Aorta (tissue), 5 donors: Measurements from ENCODE around the gene COL5A1. TPM values are rescaled to one million over a fixed set of nuclear protein-coding genes. Genes with fewer than 3 reads are reported as not detected.

ENCODE experiments used
- ATAC-seq: fragments of 200-7000 bp; cut with Tn5 transposase; one replicate; pipeline ENCODE4 v1.9.1; 2022; ENCODE audit warnings: moderate library complexity; ENCODE audit not compliant: low FRiP score
- DNase-seq, 2 donors: peaks; one replicate each; pipeline ENCODE4 v3.0.0-alpha.2; 2020
- H3K27ac ChIP-seq, 2 donors: one replicate each; pipeline ENCODE4 v1.5.1; 2013; ENCODE audit warnings: low read length in 2 of 2, mild to moderate bottlenecking in 2 of 2, moderate library complexity in 2 of 2, control low read depth in 1 of 2, inconsistent platforms in 1 of 2, low read depth in 1 of 2
- H3K27me3 ChIP-seq, 2 donors: one replicate each; pipeline ENCODE4 v1.6.1; 2013; ENCODE audit warnings: control low read depth in 1 of 2, low read length in 1 of 2, mild to moderate bottlenecking in 1 of 2, moderate library complexity in 1 of 2; ENCODE audit not compliant: insufficient read depth in 2 of 2, control insufficient read depth in 1 of 2
- H3K36me3 ChIP-seq, 2 donors: one replicate each; pipeline ENCODE4 v1.6.1; 2013; ENCODE audit warnings: control low read depth in 1 of 2, low read length in 1 of 2, mild to moderate bottlenecking in 1 of 2; ENCODE audit not compliant: insufficient read depth in 2 of 2, control insufficient read depth in 1 of 2
- H3K4me1 ChIP-seq, 2 donors: one replicate each; pipeline ENCODE4 v1.6.1; 2013; ENCODE audit warnings: low read length in 2 of 2, control low read depth in 1 of 2, mild to moderate bottlenecking in 1 of 2, moderate library complexity in 1 of 2; ENCODE audit not compliant: insufficient read depth in 2 of 2, control insufficient read depth in 1 of 2
- H3K4me3 ChIP-seq, 2 donors: one replicate each; pipeline ENCODE4 v1.5.1; 2013; ENCODE audit warnings: low read length in 2 of 2, control low read depth in 1 of 2, mild to moderate bottlenecking in 1 of 2
- H3K9me3 ChIP-seq: one replicate; pipeline ENCODE4 v1.6.1; 2013; ENCODE audit warnings: mild to moderate bottlenecking, low read length; ENCODE audit not compliant: control insufficient read depth
- WGBS, 2 donors: extraction: QIAGEN DNeasy Blood & Tissue Kit; methylation state at CpG; one replicate each; pipeline ENCODE4 v1.1.7; 2013; 5-methylcytosine and 5-hydroxymethylcytosine counted together
- intact Hi-C, 2 donors: fragments of 100-400 bp; cut with DNase I; formaldehyde crosslinking; loops; one replicate each; pipeline versions ENCODE4 v1.14.2 to v1.15.0; 2022
- polyA plus RNA-seq, 2 donors: library from polyadenylated mRNA; stranded (reverse); fragments of 200-250 nt; gene quantifications; one replicate each; pipeline ENCODE4 v1.2.3, GENCODE V29; 2013
- total RNA-seq, 2 donors: library from RNA; stranded (reverse); fragmentation: NEBNext Ultra II Directional; extraction: Animal tissue kit (Norgen Biotek cat#: 25700); gene quantifications; one replicate each; pipeline ENCODE4 v1.2.1, GENCODE V29; 2021
- donor health status: healthy with polysubstance abuse.
- donor health status: Bipolar disorder and iron deficiency.
- donor health status: DM: no; HTN: no; CAD: no.
- donor health status: DM: no; HTN: no; CAD: no.
- donor health status: DM: yes; HTN: yes; CAD: no.

Gene COL5A1
- total and polyA plus RNA-seq, 4 donors, result 18.7 to 159 (median 82.8) TPM

GRCh38 chr9:134867917-134868750 is 226.5 kb downstream of the COL5A1 start:
- no peak for ATAC-seq
- intact Hi-C loops, result no loop called here
- no peaks in the 10 kb centered on the region for H3K27me3 ChIP-seq
- H3K4me3 ChIP-seq, result no peak overlapping the region
- 90 to 95% methylated on average over 22 of the region's 22 CpGs for WGBS, 2 donors
- no peaks in the 10 kb centered on the region for H3K36me3 ChIP-seq
- H3K9me3 ChIP-seq, result no peaks in the 10 kb centered on the region
- DNase-seq, result peak in 1 of 2 donors; percentile 53
- H3K4me1 ChIP-seq, result no peaks in the 10 kb centered on the region
- no peak overlapping the region for H3K27ac ChIP-seq

DNA sequence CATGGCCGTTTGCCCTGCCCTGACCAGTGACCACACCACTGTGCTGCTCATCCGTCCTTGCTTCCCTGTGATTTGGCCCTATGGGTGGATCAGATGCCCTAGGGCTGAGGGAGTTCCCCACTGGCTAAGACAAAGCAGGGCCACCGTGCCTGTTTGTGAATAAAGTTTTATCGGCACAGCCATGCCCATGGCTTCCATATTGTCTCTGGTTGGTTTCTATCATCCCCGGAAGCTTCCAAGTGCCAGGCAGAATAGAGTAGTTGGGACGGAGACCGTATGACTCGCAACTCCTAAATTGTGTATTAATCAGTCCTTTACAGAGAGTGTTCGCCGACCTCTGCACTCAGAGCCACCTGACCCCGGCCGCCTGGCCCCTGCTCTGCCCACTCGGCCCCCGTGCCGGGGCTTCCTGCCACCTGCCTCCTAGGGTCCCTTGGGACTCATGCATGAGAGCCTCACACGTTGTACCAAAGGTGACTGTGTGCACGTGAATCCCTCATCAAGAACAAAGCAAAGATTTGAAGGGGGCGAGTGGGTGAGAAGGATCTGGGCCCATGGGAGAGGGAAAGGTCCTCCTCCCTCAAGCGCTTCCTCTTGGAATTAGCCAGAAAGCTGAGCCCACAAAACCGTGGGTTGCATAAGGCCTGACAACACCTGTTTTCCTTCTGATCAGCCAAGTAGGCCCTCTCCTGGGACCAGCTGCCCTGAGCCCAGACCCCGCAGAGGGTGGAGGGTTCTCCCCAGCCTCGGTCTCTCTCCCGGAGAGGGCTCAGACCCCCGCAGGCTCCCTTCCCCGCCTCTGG is 227.3 kb downstream of the COL5A1 start:
- no peaks in the 10 kb centered on the region for H3K27me3 ChIP-seq
- WGBS, 2 donors, result 84 to 90% methylated on average over 25 of the region's 25 CpGs
- DNase-seq, result peak in 1 of 2 donors; percentile 57

GRCh38 chr9:134869554-134870300 is 228.1 kb downstream of the COL5A1 start:
- Histone ChIP-seq H3K27ac (no peak overlapping the region), H3K36me3 (no peaks in the 10 kb centered on the region), H3K27me3 (no peaks in the 10 kb centered on the region), H3K4me3 (no peak overlapping the region), H3K4me1 (no peaks in the 10 kb centered on the region), H3K9me3 (no peaks in the 10 kb centered on the region)
- DNase-seq (peak in 1 of 2 donors; percentile 62), ATAC-seq (no peak)
- WGBS, 2 donors, result 81 to 83% methylated on average over 17 of the region's 17 CpGs
- intact Hi-C loops, result no loop called here

More for the DNA sequence above, 227.3 kb downstream of the COL5A1 start:
- Histone ChIP-seq H3K36me3 (no peaks in the 10 kb centered on the region), H3K4me1 (no peaks in the 10 kb centered on the region), H3K4me3 (no peak overlapping the region), H3K27ac (no peak overlapping the region), H3K9me3 (no peaks in the 10 kb centered on the region)
- ATAC-seq, result no peak
- intact Hi-C loops, result no loop called here

- DNase-seq, result peak in 1 of 2 donors; percentile 69
- Histone ChIP-seq H3K27ac (no peak overlapping the region), H3K36me3 (no peaks in the 10 kb centered on the region), H3K9me3 (no peaks in the 10 kb centered on the region), H3K4me3 (no peak overlapping the region), H3K4me1 (no peaks in the 10 kb centered on the region), H3K27me3 (no peaks in the 10 kb centered on the region)
- intact Hi-C loops, result no loop called here
- peak; percentile 48 for ATAC-seq
- 78 to 83% methylated on average over 10 to 11 of the region's 11 CpGs for WGBS, 2 donors
These were observed 228.7 kb downstream of the COL5A1 start for GRCh38 chr9:134870301-134870694.

GRCh38 chr9:134870746-134871662 is 229.4 kb downstream of the COL5A1 start:
- peak in 1 of 2 donors; percentile 71 for DNase-seq
- no peak for ATAC-seq
- no peaks in the 10 kb centered on the region for H3K9me3 ChIP-seq
- H3K4me3 ChIP-seq, result no peak overlapping the region
- intact Hi-C loops, result no loop called here
- H3K27ac ChIP-seq, result no peak overlapping the region
- 72 to 73% methylated on average over 30 of the region's 30 CpGs for WGBS, 2 donors
- H3K36me3 ChIP-seq, result no peaks in the 10 kb centered on the region
- no peaks in the 10 kb centered on the region for H3K27me3 ChIP-seq
- no peaks in the 10 kb centered on the region for H3K4me1 ChIP-seq

GRCh38 chr9:134871697-134872340 is 230.2 kb downstream of the COL5A1 start:
- intact Hi-C loops, result no loop called here
- H3K36me3 ChIP-seq, result no peaks in the 10 kb centered on the region
- H3K27ac ChIP-seq, result no peak overlapping the region
- WGBS, 2 donors, result 35 to 43% methylated on average over 16 of the region's 16 CpGs
- ATAC-seq (no peak), DNase-seq (peak in 1 of 2 donors; percentile 31)
- no peaks in the 10 kb centered on the region for H3K4me1 ChIP-seq
- no peaks in the 10 kb centered on the region for H3K9me3 ChIP-seq
- no peak overlapping the region for H3K4me3 ChIP-seq
- no peaks in the 10 kb centered on the region for H3K27me3 ChIP-seq

- DNase-seq, result peak in 1 of 2 donors; percentile 35
- Histone ChIP-seq H3K4me1 (no peaks in the 10 kb centered on the region), H3K27me3 (no peaks in the 10 kb centered on the region), H3K4me3 (no peak overlapping the region), H3K27ac (no peak overlapping the region), H3K36me3 (no peaks in the 10 kb centered on the region), H3K9me3 (no peaks in the 10 kb centered on the region)
- WGBS, 2 donors, result 86 to 87% methylated on average over 24 of the region's 24 CpGs
- intact Hi-C loops, result no loop called here
- ATAC-seq, result no peak
These were observed 231.1 kb downstream of the COL5A1 start for GRCh38 chr9:134872482-134873231.
